DMS114 treated with DMSO at 0.1 percent for 48 hours (cell line): ENCODE data around the gene MYLK.
"Not testable (repeated sequence)": the region's sequence is repeated elsewhere in the genome, so short reads cannot be mapped to it uniquely, and the experiment has no call there.

Experiments used
- DNase-seq: peaks from one replicate; lab custom pipeline; 2025; ENCODE audit not compliant: unreplicated experiment; lab: John Stamatoyannopoulos, UW

Gene MYLK

GRCh38 chr3:123608263-123608937, 275.7 kb downstream of the MYLK start:
- no peak for DNase-seq

DNA sequence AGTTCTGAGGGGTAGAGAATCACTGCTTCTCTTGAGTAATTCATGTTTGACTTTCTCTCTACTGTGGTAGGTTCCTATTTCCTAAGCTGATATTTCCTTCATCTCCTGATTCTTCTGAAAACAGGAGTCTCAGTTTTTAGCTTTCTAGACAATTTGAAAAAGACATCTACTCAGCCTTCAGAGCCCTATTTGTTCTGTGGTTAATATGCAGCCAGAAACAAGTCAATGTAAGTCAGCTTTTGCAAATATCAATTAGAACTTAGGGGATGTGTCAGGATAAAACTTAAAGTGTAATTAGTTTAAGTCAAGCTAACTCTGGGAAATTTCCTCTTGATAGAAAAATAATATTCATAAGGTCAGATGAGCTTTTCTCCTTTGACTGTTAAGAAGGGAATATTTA, 277.6 kb downstream of the MYLK start:
- no peak for DNase-seq

DNA sequence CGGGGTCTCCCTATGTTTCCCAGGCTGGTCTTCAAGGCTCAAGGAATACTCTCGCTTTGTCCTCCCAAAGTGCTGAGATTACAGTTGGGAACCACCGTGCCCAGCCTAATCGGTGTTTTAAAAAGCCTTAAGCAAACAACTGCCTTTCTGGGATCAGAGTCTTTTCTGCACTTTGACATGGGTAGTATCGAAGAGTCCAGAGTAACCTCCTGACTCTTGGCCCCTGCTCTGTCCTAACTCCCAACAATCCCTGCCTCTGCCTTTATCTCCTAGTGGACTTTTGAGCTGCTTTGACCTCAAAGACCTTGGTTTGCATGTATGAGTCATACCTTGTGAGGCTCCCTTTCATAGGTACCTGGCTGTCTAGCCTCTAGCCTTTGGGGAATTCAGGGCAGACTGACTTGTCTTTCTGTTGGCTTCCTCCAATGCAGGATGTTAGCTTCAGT, 278.3 kb downstream of the MYLK start:
- DNase-seq = no peak

DNA sequence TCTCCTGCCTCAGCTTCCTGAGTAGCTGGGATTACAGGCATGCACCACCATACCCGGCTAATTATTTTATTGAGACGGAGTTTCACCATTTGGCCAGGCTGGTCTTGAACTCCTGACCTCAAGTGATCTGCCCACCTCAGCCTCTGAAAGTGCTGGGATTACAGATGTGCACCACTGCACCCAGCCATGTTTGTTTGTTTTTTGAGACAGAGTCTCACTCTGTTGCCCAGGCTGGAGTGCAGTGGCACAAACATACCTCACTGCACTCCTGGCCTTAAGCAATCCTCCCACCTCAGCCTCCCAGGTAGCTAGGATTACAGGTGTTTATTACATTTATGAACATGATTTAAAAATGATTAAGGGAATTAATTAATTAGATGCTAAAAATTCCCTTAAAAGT, 281.0 kb downstream of the MYLK start:
- DNase-seq = not testable (repeated sequence)

DNA sequence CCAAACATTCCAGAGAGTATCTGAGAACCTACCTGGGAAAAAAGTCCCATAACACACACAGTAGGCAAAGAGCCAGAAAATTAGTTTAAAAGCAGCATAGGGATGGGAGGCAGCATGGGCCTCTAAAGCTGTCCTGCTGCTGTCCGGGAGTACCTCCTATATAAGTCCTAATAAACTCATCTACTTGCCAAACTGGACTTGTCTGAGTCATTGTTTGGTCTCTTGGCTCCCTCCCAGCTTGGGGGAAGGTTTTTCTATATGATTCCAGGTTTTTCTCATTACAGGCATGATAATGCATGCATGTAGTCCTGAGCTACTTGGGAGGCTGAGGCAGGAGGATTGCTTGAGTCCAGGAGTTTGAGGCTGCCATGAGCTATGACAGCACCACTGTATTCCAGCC, 281.8 kb downstream of the MYLK start:
- DNase-seq = no peak

- not testable (repeated sequence) for DNase-seq
Observed at GRCh38 chr3:123600863-123601262, 283.3 kb downstream of the MYLK start.

DNA sequence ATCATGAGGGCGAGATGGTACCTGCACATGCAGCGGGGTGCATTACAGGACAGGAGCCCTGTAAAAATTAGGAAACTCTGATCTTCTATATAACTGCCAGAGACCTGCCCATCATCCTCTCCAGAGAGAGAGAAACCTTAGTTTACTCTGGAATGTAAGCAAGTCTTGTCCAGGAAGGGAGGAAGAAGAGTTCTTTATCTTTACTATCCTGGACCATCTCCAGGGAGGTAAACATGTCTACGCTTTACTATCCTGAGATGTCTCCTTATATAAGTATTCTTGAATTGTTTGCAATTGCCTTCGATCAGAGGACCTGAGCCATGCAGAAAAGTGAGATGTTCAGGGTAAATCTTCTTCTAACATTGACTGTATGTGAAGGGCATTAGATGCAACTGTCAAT, 286.6 kb downstream of the MYLK start:
- DNase-seq = no peak

GRCh38 chr3:123595396-123596180, 288.5 kb downstream of the MYLK start:
- no peak for DNase-seq

DNA sequence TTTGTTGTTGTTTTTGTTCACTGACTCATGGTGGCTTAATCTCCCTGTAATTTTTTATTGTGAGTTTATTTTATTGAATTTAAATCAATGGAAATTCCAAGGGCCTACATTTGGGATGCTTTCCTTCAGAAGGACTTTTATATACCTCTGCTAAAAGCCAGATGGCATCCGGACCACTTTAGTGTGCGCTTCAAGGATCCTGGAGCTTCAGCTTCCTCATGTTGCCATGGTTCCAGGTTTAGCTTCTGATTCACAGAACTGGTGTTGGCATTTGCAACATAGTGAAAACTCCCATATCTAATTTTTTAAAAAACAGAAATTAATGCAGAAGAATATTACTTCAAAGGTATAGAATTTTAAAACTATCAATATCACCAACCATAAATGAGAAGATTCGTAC, 290.8 kb downstream of the MYLK start:
- no peak for DNase-seq

- no peak for DNase-seq
Observed at GRCh38 chr3:123590685-123591450, 293.3 kb downstream of the MYLK start.

- no peak for DNase-seq
Observed at GRCh38 chr3:123587401-123587800, 296.7 kb downstream of the MYLK start.

- DNase-seq = no peak
Observed at GRCh38 chr3:123586968-123587367, 297.2 kb downstream of the MYLK start.

DNA sequence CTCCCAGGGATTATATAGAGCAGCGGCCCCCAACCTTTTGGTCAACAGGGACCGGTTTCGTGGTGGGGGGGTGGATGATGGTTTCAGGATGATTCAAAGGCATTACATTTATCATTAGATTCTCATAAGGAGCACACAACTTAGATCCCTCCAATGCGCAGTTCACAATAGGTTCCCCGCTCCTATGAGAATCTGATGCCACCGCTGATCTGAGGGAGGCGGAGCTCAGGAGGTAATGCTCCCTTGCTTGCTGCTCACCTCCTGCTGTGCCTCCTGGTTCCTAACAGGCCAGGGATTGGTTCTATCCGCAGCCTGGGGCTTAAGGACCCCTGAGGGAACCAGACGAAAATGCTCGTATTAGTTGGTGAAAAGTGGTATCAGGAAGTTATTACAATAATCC, 298.0 kb downstream of the MYLK start:
- DNase-seq = peak; percentile 59

DNA sequence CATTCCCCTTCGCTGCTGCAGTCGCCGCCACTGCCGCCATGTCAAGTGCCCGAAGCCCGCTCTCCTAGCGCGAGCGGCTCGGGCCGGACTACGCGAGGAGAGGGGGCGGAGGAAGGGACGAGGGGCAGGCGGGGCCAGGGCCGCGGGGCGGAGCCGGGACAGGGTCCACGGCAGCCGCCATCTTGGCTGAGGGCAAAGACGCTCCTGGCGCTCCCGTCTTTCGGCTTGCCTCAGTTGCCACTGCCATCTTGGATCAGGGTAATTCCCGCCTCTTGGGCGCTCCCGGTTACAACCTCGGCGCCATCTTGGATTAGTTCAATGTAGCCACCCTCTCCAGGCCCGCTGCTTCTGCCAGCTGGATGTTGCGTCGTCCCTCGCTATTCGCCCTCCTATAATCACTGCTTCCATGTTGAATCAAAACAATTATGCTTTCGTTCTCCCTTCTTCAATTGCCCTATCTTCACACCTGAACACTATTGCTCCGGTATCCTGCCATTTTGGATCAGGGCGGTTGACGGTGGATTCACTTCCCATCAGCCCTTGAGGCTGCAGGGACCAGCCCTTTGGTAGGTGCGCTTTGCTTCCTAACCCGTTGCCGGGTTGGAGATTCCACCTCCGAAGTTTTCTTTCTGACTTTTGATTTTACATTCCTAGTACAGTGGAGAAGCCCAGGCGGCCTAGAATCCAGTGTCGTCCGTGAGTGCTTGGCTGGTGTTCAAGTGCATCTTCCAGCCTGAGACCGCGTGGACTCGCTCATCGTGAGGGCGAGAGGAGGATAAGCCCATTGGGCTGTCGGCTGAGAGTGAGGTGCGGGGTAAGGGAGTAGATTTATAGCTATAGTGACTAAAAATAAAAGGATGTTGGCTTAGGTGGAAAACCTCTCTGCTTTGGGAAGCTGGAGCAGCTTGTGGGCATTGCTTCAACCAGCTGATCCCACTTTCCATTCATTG, 298.9 kb downstream of the MYLK start, which contains the start of gene HACD2:
Gene HACD2, minus strand, starts transcription at position 66 of the 950 bp plus-strand sequence. Its CDS starts 26 bp downstream, at position 40.
- DNase-seq = peak; percentile 94

DNA sequence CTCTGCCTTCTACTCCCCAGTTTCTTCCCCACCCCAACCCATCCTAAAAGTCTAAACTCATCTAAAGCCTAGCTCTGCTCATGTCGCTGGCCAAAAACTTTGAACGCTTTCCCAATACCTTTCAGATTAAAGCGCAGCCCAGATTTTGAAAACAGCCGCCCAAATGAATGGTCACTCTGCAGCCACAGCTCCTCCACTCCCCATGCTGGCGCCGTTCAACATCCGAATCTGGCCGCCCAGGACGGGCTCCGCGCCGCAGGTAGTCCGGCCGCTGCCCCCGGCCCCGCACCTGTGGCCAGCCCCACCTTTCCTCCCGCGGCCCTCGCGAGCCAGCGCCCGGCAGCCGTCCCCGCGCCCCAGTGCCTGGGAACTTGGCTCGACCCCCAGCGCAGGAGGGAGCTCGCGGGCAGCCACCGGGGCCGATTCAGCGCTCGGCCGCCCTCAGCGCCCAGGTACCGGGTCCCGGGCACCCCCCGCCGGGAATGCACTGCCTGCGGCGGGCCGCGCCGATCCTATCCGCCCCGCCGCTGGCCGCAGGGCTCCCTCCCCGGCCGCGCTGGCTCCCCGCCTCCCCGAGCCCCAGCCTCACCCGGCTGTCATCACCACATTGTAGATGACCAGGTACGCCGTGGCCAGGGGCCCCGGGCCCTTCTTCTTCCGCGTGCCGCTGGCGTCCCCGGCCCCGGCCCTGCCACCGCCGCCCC, 299.7 kb downstream of the MYLK start:
- no peak for DNase-seq

- no peak for DNase-seq
Observed at GRCh38 chr3:123583561-123583960, 300.6 kb downstream of the MYLK start.

GRCh38 chr3:123582315-123582714, 301.8 kb downstream of the MYLK start:
- DNase-seq = no peak

GRCh38 chr3:123576122-123576521, 308.0 kb downstream of the MYLK start:
- DNase-seq = no peak

GRCh38 chr3:123571973-123572365, 312.2 kb downstream of the MYLK start:
- DNase-seq = no peak
